GM18870 (cell line): ENCODE data around the gene TMEM269.

Experiments used
- ATAC-seq: cut with Tn5 transposase; IDR thresholded peaks from one replicate; pipeline ENCODE4 v1.9.1; 2021; ENCODE audit warnings: moderate library complexity; ENCODE audit not compliant: unreplicated experiment

The TMEM269 gene, protein sequence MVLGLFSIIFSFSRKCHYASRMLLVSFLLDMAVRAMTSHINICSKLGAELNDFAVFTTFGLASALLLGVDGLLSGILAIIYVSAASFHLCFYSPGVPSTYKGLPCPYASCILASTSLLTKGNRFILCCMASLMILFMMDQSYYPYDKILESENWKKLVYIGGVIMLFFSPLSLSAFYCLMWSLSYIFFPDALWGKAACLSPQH

DNA sequence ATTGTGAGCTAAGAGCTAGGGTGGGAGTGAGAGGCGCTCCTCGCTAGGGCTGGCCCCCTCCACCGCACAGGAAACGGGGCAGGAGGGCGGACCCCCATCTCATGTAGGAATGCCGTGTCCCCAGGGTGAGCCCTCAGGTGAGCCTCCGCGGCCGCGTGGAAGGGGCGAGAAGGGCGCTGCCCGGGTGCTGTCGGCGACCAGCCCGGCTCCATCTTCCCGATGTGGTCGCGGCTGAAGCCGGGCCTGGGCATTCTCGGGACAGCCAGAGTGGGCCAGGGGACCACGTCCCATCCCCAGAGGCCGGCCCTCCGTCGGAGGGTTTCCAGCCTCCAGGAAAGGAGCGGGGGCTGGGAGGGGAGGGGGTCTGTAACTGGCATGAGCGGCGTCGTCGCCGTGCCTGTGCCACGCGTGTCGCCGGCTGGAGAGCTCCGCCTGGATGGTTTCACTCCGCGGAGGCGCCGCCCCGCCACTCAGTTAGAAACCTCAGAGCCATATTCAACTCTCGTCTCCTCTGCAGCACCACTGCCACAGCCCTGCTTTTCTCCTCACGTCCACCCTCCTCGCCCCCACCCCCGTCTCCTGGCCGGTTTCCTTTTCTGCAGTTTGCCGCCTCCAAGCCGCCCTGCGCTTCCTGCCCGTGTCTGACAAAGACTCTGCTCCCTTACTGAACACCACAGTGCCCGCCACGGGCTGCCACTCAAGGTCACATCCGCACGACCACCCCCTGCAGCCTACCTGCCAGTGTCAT, at the start of gene TMEM269:
TMEM269 (plus strand) TSS at position 46 of the 748 bp plus-strand sequence. CDS start 4,903 bp downstream, outside the sequence.
- no peak for ATAC-seq

DNA sequence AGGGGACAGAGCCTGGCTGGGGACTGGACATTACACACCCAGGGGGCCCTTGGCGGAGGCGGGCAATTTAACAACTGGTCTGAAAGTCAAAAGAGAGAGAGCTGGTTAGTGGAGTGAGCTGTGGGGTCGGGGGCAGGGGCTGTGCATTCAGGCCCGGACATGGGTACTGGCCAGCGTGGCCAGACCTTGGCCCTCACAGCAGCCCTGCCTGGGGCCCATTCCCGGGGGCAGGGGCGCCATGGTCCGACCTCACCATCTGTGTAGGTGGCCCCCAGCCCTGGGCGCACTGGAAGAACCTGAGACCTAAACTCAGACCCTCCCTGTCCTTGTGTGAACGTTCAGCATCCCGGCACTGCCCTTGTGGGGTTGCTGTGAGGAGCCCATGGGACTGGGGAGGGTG, 49.7 kb upstream of the TMEM269 start:
- no peak for ATAC-seq

DNA sequence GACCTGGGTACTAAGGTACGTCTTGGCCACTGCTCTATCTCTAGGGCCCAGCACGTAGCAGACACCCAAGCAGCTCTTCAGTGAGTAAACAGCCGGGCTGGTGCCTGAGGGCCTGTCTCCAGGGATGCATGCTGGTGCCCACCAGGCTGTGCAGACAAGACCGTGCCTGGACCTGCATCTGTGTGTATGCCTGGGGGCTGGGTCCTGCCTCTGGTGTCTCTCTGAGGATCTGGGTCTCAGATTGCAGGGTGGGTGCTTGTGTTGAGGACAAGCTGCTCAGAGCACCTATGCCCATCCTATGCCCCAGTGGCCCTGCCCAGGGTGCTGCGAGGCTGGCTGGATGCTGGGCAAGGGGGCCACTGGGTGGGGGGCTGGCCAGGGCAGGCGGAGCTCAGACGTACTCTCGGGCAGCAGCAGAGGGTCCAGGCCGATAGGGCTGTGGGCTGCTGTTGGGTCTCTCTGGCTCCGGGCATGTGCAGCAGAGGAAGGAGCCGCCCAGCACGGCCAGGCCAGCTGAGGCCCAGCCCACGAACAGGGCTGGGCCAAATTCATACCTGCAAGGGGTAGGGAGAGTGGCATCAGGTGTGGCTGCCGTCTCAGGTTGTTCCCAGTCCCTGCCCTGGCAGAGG, 49.2 kb upstream of the TMEM269 start:
- ATAC-seq: no peak

DNA sequence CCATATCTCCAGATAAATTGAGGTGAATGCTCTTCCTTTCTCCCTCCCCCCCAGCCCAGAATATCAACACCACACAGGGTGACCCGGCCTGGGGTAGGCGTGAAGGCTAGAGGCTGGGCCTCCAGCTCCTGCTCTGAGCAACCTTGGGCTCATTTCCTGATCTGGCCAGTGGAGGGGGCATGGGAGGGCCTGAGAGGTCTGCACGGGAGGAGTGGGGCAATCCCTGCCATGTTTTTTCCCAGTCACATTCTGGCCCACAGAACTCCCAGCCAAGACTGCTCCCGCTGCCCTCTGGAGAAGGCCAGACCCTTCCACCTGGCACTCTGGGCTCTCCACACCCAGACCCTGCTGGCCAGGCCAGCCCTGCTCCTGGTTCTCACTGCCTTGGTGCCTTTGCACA, 48.6 kb upstream of the TMEM269 start:
- no peak for ATAC-seq

DNA sequence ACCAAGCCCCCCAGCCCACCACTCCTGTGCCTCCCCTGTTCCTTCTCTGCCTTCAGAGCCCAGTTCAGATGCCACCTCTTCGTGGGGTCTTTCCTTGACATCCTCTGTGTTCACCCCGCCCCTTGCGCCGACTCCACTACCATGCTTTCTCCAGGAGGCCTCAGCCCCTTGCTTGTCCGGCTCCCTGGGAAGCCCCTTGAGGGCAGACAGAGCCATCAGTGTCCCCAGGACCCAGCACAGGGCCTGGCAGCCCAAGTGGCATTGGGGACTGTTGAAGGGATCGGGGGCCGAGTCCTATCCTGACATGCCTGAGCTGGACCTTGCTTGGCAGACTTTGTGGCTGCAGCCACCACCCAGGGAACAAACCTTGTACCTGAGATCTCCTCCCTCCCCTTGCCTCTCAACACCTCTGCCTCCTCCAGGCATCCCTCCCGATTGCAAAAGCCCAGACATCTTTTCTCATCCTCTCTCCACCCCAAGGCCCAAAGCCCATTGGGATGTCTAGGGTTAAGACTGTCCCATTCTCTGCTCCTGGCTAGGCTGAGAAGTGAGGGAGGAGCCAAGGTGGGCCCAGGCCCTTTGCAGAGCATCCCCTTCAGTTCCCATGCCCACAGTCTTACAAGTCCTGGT, 48.1 kb upstream of the TMEM269 start:
- no peak for ATAC-seq

DNA sequence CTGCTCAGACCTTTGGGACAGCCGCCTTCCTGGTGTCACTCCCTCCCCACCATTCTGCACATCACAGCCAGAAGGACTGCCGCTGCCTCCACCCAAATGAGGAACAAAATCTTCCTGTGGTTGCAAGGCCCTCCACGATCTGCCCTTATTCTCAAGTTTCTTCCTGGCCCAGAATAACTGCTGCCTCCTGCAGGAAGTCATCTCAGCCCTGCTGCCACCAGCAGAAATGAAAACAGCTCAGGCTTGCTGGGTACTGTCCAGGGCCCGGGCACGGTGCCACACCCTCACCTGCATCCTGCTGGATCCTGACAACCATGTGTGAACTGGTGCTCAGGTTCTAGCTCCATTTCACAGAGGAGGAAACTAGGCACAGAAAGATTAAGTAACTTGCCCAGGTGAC, 47.5 kb upstream of the TMEM269 start:
- ATAC-seq: no peak

DNA sequence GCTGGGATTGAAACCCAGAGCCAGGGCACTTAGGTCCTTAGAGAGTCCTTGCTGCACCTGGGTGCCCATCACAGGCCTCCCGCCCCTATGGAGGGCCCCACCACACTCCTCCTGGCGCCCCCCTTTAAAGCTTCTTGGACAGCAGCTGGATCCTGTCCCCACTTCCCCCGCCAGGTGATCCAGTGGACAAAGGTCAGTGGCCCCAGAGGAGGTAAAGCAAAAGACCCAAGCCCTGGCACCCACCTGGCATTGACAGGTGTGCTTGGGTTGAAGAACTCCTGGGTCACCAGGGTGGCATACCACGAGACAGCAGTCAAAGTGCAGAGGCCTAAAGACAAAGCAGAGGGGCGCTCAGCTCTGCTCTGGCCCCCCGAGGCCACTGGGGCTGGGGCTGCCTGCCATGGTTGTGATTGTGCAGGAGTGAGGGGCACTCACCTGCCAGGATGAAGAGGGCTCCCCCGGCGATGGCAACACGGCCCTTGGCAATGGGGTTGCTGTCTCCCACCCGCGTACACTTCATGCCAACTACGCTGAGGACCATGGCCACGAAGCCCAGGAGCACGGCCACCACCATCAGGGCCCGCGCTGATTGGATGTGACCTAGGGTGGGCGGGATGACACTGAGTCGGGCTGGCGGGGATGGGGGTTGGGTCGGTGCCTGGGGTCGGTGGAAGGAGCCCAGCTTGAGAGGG, 46.7 kb upstream of the TMEM269 start:
- ATAC-seq: no peak

DNA sequence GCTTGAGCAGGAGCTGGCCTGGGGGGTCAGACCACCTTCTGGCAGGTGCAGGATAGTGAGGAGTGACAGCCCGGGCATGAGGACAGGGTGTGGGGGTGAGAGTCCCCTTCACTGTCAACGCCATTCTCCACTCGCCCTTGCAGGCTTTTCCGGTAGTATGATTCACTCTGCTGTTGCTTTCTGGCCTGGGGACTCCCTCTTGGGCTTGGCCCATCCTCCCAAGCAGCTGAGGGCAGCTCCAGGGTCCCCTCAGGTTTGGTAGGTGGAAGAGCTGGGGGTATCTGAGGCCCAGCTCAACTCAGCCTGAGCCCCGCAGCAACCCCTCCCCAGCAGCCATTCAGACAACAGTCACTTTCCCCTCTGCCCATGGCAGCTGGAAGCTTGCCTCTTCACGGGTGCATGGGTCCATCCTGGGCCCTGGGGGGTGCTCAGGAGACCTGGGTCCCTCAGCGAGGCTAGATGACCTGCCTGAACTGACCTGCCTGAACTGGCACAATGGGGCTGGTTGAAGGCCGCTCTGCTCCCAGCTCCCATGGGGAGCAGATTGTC, 46.0 kb upstream of the TMEM269 start:
- no peak for ATAC-seq

DNA sequence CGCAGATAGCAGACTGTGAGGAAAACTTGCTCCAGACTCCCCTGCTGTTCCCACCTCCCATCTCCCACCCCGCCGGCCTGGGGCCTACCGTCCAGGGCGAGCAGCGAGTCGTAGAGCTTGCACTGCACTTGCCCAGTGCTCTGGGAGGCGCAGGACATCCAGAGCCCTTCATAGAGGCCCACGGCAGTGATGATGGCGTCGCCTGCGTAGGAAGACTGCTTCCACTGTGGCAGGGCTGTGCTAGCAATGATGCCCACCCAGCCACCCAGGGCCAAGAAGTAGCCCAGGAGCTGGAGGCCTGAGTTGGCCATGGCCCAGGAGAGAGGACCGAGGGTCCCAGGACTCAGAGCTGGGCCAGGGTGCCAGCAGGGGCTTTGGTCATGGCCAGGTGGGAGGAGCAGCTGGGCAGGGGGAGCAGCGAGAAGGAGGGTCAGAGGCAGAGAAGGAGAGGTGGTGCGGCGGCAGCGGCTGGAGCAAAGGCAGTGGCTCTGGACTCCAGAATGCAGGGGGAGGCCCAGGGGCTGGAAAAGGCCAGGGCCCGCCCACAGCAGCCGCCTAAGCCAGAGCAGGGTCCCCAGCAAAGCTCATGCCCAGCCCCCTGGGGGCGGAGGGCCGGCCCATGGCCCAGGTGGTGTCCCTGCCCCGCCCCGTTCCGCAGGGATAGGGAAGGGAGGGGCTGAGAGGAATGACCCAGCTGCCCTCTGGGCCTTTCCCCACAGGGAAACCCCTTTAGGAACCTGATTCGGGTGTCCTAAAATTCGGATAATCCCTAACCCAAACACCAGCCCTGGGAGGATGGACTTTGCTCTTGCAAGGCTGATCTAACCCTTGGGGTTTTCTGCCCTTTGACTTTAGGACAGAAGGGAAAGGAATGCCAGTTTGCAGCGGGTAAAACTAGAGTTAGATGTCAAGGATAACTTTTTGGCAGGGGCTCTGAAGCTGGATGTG, 44.8 kb upstream of the TMEM269 start, which contains the start of gene CLDN19:
CLDN19 (minus strand) TSS at position 484 of the 948 bp plus-strand sequence; CDS start at position 311, 173 bp downstream.
- no peak for ATAC-seq

DNA sequence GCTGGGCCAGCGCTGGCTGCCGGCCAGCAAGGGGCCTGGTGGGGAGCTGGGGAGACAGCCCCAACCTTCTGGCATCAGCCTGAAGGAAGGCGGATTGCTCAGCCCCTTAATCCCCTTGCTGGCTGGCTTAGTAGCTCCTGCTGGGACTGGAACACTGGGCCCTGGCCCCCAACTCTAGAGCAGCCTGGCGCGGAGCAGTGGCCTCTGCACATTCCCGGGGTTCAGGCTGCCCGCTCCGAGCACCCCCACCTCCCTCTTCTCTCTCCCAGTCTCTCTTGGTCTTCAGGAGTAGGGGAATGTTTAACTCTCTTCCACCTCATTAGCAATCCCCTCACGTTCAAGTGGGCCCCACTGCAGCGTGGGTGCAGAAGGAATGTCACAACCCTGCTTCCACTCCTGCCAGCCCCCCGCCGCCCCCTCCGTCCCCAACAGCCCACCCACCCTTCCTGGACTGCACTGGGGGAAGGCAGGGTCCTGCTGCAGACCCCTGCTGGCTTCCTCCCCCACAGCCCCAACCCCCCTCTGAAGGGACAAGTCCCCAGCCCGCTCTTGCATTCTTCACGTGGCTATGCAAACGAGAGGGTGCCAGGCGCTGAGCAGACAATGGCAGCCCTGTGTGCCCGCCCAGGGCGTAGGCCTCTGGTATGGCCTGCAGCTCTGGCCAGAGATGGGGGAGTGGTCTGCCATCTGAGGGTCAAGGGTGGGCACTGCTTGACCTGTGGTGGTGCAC, 43.8 kb upstream of the TMEM269 start:
- ATAC-seq: no peak

DNA sequence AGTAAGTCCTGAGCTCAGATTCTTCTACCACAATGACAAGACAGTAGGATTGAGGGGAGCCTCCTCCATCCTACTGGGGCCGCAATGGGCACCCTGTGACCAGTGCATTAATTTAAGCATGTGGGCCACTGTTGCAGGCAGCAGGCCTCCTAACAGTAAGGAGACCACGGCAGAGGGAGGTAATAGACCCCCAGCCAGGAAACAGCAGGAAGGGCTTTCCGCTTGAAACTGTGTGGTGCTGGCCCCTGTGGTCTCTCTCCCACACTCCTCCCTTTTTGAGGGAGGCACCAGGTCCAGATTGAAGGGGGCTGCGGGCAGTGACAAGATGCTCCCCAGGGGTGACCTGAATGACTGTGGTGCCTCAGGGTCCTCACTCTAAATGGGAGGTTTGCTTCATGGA, 43.1 kb upstream of the TMEM269 start:
- ATAC-seq: no peak

DNA sequence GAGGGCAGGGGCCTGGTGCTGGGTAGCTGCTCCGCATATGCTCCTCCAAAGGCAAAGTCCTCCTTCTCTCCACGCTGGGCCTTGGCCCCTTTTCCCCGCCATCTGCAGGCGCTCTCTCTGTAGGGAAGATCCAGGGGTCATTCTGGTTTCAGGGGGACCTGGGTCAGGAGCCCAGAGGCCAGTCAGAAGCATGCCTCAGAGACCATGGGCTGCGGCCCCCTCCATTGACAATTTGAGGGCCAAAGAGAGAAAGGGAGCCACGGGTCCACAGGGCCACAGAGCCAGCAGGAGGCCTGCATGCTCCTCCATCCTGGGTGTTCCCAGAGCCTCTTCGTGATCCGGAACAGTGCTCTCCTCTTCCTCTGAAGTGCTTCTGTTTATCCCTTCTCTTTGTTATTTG, 42.6 kb upstream of the TMEM269 start:
- no peak for ATAC-seq

DNA sequence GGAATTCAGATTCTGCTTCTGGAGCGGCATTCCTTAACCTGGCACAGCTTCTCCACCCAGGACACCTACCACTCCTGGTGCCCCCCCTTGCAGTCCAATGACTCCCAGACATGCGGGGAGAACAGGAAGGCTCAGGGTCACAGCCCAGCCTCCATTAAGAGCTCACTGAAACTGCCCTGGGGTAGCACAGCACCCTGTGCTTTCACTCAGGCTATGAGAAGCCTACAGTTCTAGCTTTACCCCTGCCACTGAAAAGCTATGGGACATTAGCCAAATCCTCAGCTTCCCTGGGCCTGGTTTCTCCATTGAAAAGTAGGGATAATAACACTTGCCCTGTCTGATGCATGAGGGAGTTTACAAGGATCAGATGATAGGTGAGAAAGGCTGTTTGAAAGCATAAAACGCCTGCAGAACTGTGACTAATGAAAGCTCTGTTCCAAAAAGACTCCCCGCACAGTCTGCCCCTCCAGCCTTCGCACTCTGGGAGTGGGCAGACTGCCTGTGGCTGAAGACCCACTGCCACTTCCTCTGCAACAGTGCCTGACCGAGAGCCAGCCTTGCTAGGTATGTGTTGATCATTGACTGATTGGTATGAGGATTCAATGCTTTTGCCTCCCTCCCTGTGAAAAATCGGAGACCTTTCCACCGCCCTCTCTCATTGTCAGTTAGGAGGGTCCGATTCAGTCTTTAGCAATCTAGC, 42.0 kb upstream of the TMEM269 start:
- ATAC-seq: no peak

DNA sequence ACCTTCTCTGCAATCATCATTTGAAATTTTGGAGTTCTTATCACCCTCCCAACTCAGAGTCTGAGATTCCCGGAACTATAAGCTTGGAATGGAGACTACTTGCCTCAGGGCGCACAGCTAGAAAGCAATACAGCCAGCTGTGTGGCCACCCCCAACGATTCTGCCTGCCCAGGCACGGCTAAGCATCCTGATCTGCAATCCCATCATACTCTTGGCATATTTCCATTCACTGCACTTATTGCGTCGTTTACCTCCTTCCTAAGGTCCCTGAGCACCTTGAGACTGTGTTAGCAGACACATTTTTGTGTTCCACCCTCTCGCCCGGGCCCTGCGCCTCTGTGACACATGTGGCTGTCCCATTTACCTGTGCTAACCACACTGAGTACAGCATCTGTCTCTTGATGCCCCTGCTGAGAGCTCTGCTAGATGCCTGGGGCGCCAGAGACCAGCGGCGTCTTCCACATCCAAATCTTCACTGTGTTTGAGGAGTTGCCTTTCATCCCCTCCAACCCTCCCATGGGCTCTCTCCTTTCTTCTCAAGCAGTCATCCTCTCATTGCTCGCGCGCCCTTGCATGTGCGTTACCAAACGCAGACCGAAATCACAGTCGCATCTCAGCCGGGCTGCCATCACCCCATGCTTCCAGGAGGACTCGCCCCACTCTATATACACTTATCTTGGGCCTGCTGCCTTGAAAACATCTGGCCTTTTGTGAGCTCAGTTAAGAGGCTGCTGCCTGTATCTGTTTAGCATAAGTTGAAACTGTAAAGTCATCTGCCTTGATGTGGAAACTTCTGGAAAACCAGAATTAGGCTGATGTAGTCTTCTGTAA, 41.3 kb upstream of the TMEM269 start:
- ATAC-seq: no peak

DNA sequence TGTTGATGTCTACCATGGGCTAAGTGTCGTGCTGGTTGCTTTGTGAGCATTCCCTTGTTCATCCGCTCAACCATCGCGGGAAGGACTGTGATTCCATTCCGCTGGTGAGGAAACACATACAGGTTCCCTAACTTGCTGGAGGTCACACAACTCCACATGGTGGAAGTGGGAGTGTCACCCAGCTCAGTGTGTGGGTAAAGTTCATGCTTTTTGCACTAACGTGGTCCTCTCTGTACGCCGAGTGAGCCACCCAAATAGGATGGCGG, 40.7 kb upstream of the TMEM269 start:
- ATAC-seq: no peak

DNA sequence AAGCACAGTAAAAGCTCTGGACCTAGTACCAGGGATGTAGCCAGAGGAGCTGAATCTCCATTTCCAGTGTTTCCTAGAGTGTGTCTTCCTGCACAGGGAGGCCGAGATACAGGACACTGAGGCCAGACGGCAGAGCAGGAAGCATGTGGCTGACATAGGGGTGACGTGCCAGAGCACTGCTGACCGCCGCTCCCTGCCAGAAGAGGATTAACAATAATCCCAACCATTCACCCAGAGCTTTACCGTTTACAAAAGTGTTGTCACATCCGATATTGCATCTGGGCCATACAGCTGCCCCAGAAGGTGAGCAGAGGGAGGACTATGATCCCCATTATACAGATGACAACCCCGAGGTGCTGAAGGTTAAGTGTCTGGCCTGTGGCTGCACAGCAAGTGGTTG, 38.9 kb upstream of the TMEM269 start:
- no peak for ATAC-seq

DNA sequence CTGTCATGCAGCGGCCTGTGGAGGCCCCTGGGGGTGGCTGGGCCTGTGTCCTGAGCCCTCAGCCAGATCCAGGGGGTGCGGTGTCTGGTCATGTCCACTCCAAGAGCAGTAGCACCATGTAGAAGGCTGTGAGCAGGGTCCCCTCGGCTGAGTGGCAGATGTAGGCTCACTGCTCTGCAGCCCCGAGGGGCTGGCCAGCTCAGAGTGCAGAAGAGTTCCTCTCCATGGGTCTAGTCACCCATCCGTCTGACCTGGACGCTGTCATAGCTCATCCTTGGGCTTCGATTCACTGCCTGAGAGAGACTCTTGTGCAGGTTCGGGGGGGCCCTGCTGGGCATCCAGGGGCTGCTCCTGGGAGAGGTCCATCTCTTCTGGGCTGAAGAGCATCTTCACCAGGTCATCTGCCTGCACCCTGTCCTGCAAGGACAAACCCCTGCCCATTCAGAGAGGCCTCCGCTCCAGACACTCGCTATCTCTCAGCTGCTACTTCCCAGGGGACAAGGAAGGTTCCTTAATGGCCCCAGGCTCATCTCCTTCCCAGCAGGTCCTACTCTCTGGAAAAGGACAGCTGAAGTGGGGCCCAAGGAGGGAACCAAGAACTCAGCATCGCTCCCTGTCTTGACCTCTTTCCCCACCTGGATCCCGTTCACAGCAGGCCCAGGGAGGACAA, 38.2 kb upstream of the TMEM269 start:
- no peak for ATAC-seq
